GM13977 (cell line): ENCODE data around the gene ANKRD2.
"Not testable (repeated sequence)": the region's sequence is repeated elsewhere in the genome, so short reads cannot be mapped to it uniquely, and the experiment has no call there.

Experiments used
- DNase-seq: peaks from one replicate; pipeline ENCODE4 v3.0.0; 2012; ENCODE audit warnings: low spot score
- CTCF ChIP-seq: IDR thresholded peaks from 2 replicates; pipeline ENCODE4 v1.5.1; 2012; ENCODE audit warnings: mild to moderate bottlenecking, control low read depth; ENCODE audit not compliant: insufficient read depth; ENCODE audit errors: extremely low read depth, missing control alignments
- in situ Hi-C: fragments of 300-500 bp; cut with MboI; formaldehyde crosslinking; loops from one replicate; pipeline ENCODE4 v1.12.0; 2022; ENCODE audit warnings: low sequenced_read_pairs, low pct_unique_long_range_greater_than_20kb, mixed read lengths, inconsistent platforms; ENCODE audit not compliant: unreplicated experiment

The ANKRD2 gene

GRCh38 chr10:97574374-97575126 is 2.0 kb downstream of the ANKRD2 start:
- in situ Hi-C loops = no loop called here
- no peak for DNase-seq
- no peak for TF ChIP-seq CTCF

- no peak for DNase-seq
- TF ChIP-seq CTCF = no peak
- in situ Hi-C loops = no loop called here
Measured at GRCh38 chr10:97575127-97575668, 2.6 kb downstream of the ANKRD2 start.

GRCh38 chr10:97576487-97576886 is 3.9 kb downstream of the ANKRD2 start:
- in situ Hi-C loops, DNase-seq: not testable (repeated sequence)

- TF ChIP-seq CTCF = no peak
- in situ Hi-C loops = no loop called here
- DNase-seq = no peak
Measured at GRCh38 chr10:97577701-97578100, 5.1 kb downstream of the ANKRD2 start.

- in situ Hi-C loops = no loop called here
- DNase-seq = no peak
- TF ChIP-seq CTCF = no peak
Measured at GRCh38 chr10:97578171-97578844, 5.7 kb downstream of the ANKRD2 start.

GRCh38 chr10:97580421-97581367 is 8.1 kb downstream of the ANKRD2 start:
- in situ Hi-C loops = no loop called here
- TF ChIP-seq CTCF = no peak
- DNase-seq = no peak
